ENCODE measurements around the gene TRIM46. TPM values are rescaled to one million over a fixed set of nuclear protein-coding genes. Genes with fewer than 3 reads are reported as not detected.

Gene TRIM46
- total RNA-seq, 1 donor from 2014 or later = 5.9 TPM

GRCh38 chr1:155171836-155172731 lies 1.6 kb upstream of the TRIM46 start:
- DNase-seq (ENCODE audit: low read depth) = no peak

GRCh38 chr1:155172732-155173477 lies 744 bp upstream of the TRIM46 start, which contains the start of gene KRTCAP2:
Gene KRTCAP2 (minus strand): TSS chr1:155173304. CDS start chr1:155173224, 80 bp downstream.
- peak; percentile 90 for DNase-seq (ENCODE audit: low read depth)

- no peak for DNase-seq (ENCODE audit: low read depth)
Measured at GRCh38 chr1:155174324-155175280, 953 bp downstream of the TRIM46 start.

- no peak for DNase-seq (ENCODE audit: low read depth)
Measured at GRCh38 chr1:155175281-155175926, 1.8 kb downstream of the TRIM46 start.

GRCh38 chr1:155175927-155176371 lies 2.3 kb downstream of the TRIM46 start:
- no peak for DNase-seq (ENCODE audit: low read depth)

GRCh38 chr1:155176544-155177071 lies 3.0 kb downstream of the TRIM46 start:
- peak; percentile 66 for DNase-seq (ENCODE audit: low read depth)

GRCh38 chr1:155177192-155177917 lies 3.7 kb downstream of the TRIM46 start:
- DNase-seq (ENCODE audit: low read depth) = no peak

- no peak for DNase-seq (ENCODE audit: low read depth)
Measured at GRCh38 chr1:155177918-155178281, 4.3 kb downstream of the TRIM46 start.

GRCh38 chr1:155178441-155179111 lies 4.9 kb downstream of the TRIM46 start:
- DNase-seq (ENCODE audit: low read depth) = no peak

- no peak for DNase-seq (ENCODE audit: low read depth)
Measured at GRCh38 chr1:155179112-155180031, 5.7 kb downstream of the TRIM46 start.

- no peak for DNase-seq (ENCODE audit: low read depth)
Measured at GRCh38 chr1:155181371-155182051, 7.9 kb downstream of the TRIM46 start.

- no peak for DNase-seq (ENCODE audit: low read depth)
Measured at GRCh38 chr1:155182052-155182550, 8.5 kb downstream of the TRIM46 start.

- DNase-seq (ENCODE audit: low read depth) = no peak
Measured at GRCh38 chr1:155183775-155184221, 10.1 kb downstream of the TRIM46 start.

- DNase-seq (ENCODE audit: low read depth) = no peak
Measured at GRCh38 chr1:155184351-155184811, 10.7 kb downstream of the TRIM46 start.

- no peak for DNase-seq (ENCODE audit: low read depth)
Measured at GRCh38 chr1:155184835-155185782, 11.5 kb downstream of the TRIM46 start.

- no peak for DNase-seq (ENCODE audit: low read depth)
Measured at GRCh38 chr1:155185783-155186066, 12.1 kb downstream of the TRIM46 start.

All from renal cortical epithelial cell (primary cell).